GM21423 (cell line): ENCODE data around the gene TDRD3.

Source experiments
- ATAC-seq: cut with Tn5 transposase; IDR thresholded peaks from one replicate; pipeline ENCODE4 v1.9.1; 2021; ENCODE audit warnings: mild to moderate bottlenecking, moderate library complexity; ENCODE audit not compliant: unreplicated experiment

TDRD3 gene

GRCh38 chr13:60448907-60449510 is 52.0 kb downstream of the TDRD3 start:
- peak; percentile 75 for ATAC-seq

GRCh38 chr13:60453490-60453889 is 56.5 kb downstream of the TDRD3 start:
- no peak for ATAC-seq

- no peak for ATAC-seq
These were observed 57.4 kb downstream of the TDRD3 start for GRCh38 chr13:60454425-60454824.

GRCh38 chr13:60463787-60464186 is 66.8 kb downstream of the TDRD3 start:
- no peak for ATAC-seq

- ATAC-seq: no peak
These were observed 70.1 kb downstream of the TDRD3 start for GRCh38 chr13:60467098-60467497.

- ATAC-seq: no peak
These were observed 82.3 kb downstream of the TDRD3 start for GRCh38 chr13:60479273-60479672.

- ATAC-seq: no peak
These were observed 85.0 kb downstream of the TDRD3 start for GRCh38 chr13:60482012-60482411.

GRCh38 chr13:60484865-60485264 is 87.8 kb downstream of the TDRD3 start:
- ATAC-seq: no peak

- ATAC-seq: no peak
These were observed 94.5 kb downstream of the TDRD3 start for GRCh38 chr13:60491531-60491930.

- ATAC-seq: no peak
These were observed 95.2 kb downstream of the TDRD3 start for GRCh38 chr13:60492187-60492586.

GRCh38 chr13:60494296-60494695 is 97.3 kb downstream of the TDRD3 start:
- ATAC-seq: no peak

- no peak for ATAC-seq
These were observed 104.2 kb downstream of the TDRD3 start for GRCh38 chr13:60501236-60501635.

GRCh38 chr13:60509601-60510386 is 112.8 kb downstream of the TDRD3 start:
- ATAC-seq: no peak

- ATAC-seq: no peak
These were observed 114.6 kb downstream of the TDRD3 start for GRCh38 chr13:60511637-60512036.

- no peak for ATAC-seq
These were observed 117.9 kb downstream of the TDRD3 start for GRCh38 chr13:60514891-60515290.

- ATAC-seq: no peak
These were observed 122.5 kb downstream of the TDRD3 start for GRCh38 chr13:60519496-60519895.

GRCh38 chr13:60520902-60521569 is 124.0 kb downstream of the TDRD3 start:
- no peak for ATAC-seq

GRCh38 chr13:60538566-60538965 is 141.5 kb downstream of the TDRD3 start:
- ATAC-seq: no peak

- ATAC-seq: no peak
These were observed 143.3 kb downstream of the TDRD3 start for GRCh38 chr13:60540276-60540675.

GRCh38 chr13:60562096-60562780 is 165.2 kb downstream of the TDRD3 start:
- no peak for ATAC-seq

GRCh38 chr13:60571571-60571970 is 174.6 kb downstream of the TDRD3 start:
- no peak for ATAC-seq
